SK-N-SH treated with all-trans-retinoic acid at 6 μM for 48 hours (cell line): ENCODE data around the gene HDAC4.

Source experiments
- ATAC-seq: fragments of 200-7000 bp; cut with Tn5 transposase; 3 replicates; pipeline ENCODE4 v1.9.1; 2020; ENCODE audit warnings: mild to moderate bottlenecking, moderate library complexity
- ARNTL ChIP-seq: fragments of 450-650 bp; formaldehyde crosslinking; IDR thresholded peaks from 2 replicates; pipeline ENCODE4 v1.5.0; 2020; ENCODE audit warnings: low read depth, mild to moderate bottlenecking, moderate library complexity, borderline replicate concordance
- BACH2 ChIP-seq: fragments of 250-450 bp; sonication (Bioruptor Pico); IDR thresholded peaks from 2 replicates; pipeline ENCODE4 v1.9.0; 2021; ENCODE audit warnings: mild to moderate bottlenecking, borderline replicate concordance
- CSDC2 ChIP-seq: fragments of 250-450 bp; sonication (Bioruptor Pico); IDR thresholded peaks from 2 replicates; pipeline ENCODE4 v1.5.0; 2020; ENCODE audit warnings: mild to moderate bottlenecking, moderate library complexity
- ESRRG ChIP-seq: fragments of 250-450 bp; sonication (Bioruptor Pico); IDR thresholded peaks from 2 replicates; pipeline ENCODE4 v1.6.1; 2021; ENCODE audit warnings: mild to moderate bottlenecking
- GLIS3 ChIP-seq: fragments of 250-450 bp; sonication (Bioruptor Pico); IDR thresholded peaks from 2 replicates; pipeline ENCODE4 v1.5.0; 2020; ENCODE audit warnings: mild to moderate bottlenecking, moderate library complexity
- ISL1 ChIP-seq: fragments of 250-450 bp; sonication (Bioruptor Pico); IDR thresholded peaks from 2 replicates; pipeline ENCODE4 v2.1.2; 2022; ENCODE audit warnings: mild to moderate bottlenecking, moderate library complexity
- OSR1 ChIP-seq: fragments of 250-450 bp; sonication (Bioruptor Pico); IDR thresholded peaks from 2 replicates; pipeline ENCODE4 v1.8.0; 2022; ENCODE audit warnings: moderate library complexity, mild to moderate bottlenecking, inconsistent platforms
- PPARA ChIP-seq: fragments of 250-450 bp; sonication (Bioruptor Pico); IDR thresholded peaks from 2 replicates; pipeline ENCODE4 v1.5.0; 2020; ENCODE audit warnings: mild to moderate bottlenecking, borderline replicate concordance
- RARB ChIP-seq: fragments of 250-450 bp; sonication (Bioruptor Pico); IDR thresholded peaks from 2 replicates; pipeline ENCODE4 v1.8.0; 2021; ENCODE audit warnings: mild to moderate bottlenecking, moderate library complexity
- SNAI2 ChIP-seq: fragments of 250-450 bp; sonication (Bioruptor Pico); IDR thresholded peaks from 2 replicates; pipeline ENCODE4 v1.5.0; 2020; ENCODE audit warnings: mild to moderate bottlenecking, moderate library complexity
- TCF4 ChIP-seq: fragments of 250-450 bp; sonication (Bioruptor Pico); IDR thresholded peaks from 2 replicates; pipeline ENCODE4 v1.8.0; 2021; ENCODE audit warnings: mild to moderate bottlenecking, moderate library complexity, borderline replicate concordance
- TOX ChIP-seq: fragments of 250-450 bp; sonication (Bioruptor Pico); IDR thresholded peaks from 2 replicates; pipeline ENCODE4 v1.8.0; 2021; ENCODE audit warnings: mild to moderate bottlenecking, moderate library complexity, borderline replicate concordance
- ZFP3 ChIP-seq: fragments of 250-450 bp; sonication (Bioruptor Pico); IDR thresholded peaks from 2 replicates; pipeline ENCODE4 v1.5.0; 2020; ENCODE audit warnings: mild to moderate bottlenecking, moderate library complexity
- ZFP30 ChIP-seq: fragments of 450-650 bp; formaldehyde crosslinking; IDR thresholded peaks from 2 replicates; pipeline ENCODE4 v1.5.0; 2022; ENCODE audit warnings: mild to moderate bottlenecking, moderate library complexity
- ZNF565 ChIP-seq: fragments of 450-650 bp; formaldehyde crosslinking; conservative IDR thresholded peaks from 2 replicates; pipeline ENCODE4 v1.5.0; 2020; ENCODE audit warnings: low read depth, mild to moderate bottlenecking, moderate library complexity
- ZNF70 ChIP-seq: fragments of 450-650 bp; formaldehyde crosslinking; IDR thresholded peaks from 2 replicates; pipeline ENCODE4 v1.5.0; 2020; ENCODE audit warnings: mild to moderate bottlenecking, moderate library complexity
- ZNF8 ChIP-seq: fragments of 450-650 bp; formaldehyde crosslinking; IDR thresholded peaks from 2 replicates; pipeline ENCODE4 v1.5.0; 2020; ENCODE audit warnings: mild to moderate bottlenecking, moderate library complexity
- TF ChIP-seq, protein P1 (sequence below): fragments of 250-450 bp; sonication (Bioruptor Pico); IDR thresholded peaks from 2 replicates; pipeline ENCODE4 v1.8.0; 2021; ENCODE audit warnings: low read depth, mild to moderate bottlenecking, moderate library complexity, borderline replicate concordance
- TF ChIP-seq, protein P2 (sequence below): fragments of 250-450 bp; sonication (Bioruptor Pico); IDR thresholded peaks from 2 replicates; pipeline ENCODE4 v1.5.1; 2021; ENCODE audit warnings: mild to moderate bottlenecking, moderate library complexity
- TF ChIP-seq, protein P3 (sequence below): fragments of 250-450 bp; sonication (Bioruptor Pico); IDR thresholded peaks from 2 replicates; pipeline ENCODE4 v1.8.0; 2020; ENCODE audit warnings: mild to moderate bottlenecking, moderate library complexity, borderline replicate concordance
- TF ChIP-seq, protein P4 (sequence below): fragments of 250-450 bp; sonication (Bioruptor Pico); IDR thresholded peaks from 2 replicates; pipeline ENCODE4 v1.5.0; 2020; ENCODE audit warnings: mild to moderate bottlenecking, moderate library complexity
- TF ChIP-seq, protein P5 (sequence below): fragments of 250-450 bp; sonication (Bioruptor Pico); IDR thresholded peaks from 2 replicates; pipeline ENCODE4 v1.5.1; 2020; ENCODE audit warnings: low read depth, mild to moderate bottlenecking, moderate library complexity

The HDAC4 gene

DNA sequence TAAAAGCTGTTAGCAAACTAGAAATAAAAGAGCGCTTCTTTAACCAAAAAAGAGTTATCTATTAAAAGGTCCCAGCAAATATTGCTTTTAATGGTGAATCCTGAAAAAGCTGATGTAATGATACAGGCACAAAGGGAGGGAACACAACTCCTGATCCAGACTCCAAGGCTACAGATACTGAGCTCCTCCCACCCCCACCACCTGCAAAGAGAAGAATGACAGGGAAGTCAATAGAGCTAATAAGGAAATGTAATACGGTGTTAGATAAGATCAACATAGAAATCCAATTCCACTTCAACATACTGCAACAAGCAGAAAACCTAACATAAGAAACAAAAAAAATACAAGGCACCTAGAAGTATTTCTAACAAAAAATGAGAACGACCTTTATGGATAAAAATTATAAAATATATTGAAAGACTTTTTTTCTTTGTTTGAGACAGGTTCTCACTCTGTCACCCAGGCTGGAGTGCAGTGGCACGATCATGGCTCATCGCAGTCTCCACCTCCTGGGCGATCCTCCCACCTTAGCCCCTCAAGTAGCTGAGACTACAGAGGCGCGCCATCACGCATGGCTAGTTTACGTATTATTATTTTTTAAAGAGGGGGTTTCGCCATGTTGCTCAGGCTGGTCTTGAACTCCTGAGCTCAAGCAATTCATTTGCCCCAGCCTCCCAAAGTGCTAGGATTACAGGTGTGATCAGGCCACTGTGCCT lies 192.2 kb downstream of the HDAC4 start:
- no peak for ATAC-seq
- TF ChIP-seq ZFP3 (CRISPR knock-in tag): no peak
- no peak for TF ChIP-seq ISL1 (CRISPR knock-in tag)
- TF ChIP-seq TCF4: no peak
- no peak for TF ChIP-seq SNAI2
- no peak for TF ChIP-seq GLIS3
- TF ChIP-seq, protein P1, sequence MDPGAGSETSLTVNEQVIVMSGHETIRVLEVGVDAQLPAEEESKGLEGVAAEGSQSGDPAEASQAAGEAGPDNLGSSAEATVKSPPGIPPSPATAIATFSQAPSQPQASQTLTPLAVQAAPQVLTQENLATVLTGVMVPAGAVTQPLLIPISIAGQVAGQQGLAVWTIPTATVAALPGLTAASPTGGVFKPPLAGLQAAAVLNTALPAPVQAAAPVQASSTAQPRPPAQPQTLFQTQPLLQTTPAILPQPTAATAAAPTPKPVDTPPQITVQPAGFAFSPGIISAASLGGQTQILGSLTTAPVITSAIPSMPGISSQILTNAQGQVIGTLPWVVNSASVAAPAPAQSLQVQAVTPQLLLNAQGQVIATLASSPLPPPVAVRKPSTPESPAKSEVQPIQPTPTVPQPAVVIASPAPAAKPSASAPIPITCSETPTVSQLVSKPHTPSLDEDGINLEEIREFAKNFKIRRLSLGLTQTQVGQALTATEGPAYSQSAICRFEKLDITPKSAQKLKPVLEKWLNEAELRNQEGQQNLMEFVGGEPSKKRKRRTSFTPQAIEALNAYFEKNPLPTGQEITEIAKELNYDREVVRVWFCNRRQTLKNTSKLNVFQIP (CRISPR knock-in tag): no peak
- no peak for TF ChIP-seq ZNF70 (CRISPR knock-in tag)
- TF ChIP-seq, protein P2, sequence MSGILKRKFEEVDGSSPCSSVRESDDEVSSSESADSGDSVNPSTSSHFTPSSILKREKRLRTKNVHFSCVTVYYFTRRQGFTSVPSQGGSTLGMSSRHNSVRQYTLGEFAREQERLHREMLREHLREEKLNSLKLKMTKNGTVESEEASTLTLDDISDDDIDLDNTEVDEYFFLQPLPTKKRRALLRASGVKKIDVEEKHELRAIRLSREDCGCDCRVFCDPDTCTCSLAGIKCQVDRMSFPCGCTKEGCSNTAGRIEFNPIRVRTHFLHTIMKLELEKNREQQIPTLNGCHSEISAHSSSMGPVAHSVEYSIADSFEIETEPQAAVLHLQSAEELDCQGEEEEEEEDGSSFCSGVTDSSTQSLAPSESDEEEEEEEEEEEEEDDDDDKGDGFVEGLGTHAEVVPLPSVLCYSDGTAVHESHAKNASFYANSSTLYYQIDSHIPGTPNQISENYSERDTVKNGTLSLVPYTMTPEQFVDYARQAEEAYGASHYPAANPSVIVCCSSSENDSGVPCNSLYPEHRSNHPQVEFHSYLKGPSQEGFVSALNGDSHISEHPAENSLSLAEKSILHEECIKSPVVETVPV: no peak
- no peak for TF ChIP-seq ZNF8 (CRISPR knock-in tag)
- no peak for TF ChIP-seq CSDC2 (CRISPR knock-in tag)
- TF ChIP-seq ZFP30: no peak
- no peak for TF ChIP-seq PPARA (CRISPR knock-in tag)
- TF ChIP-seq ARNTL (CRISPR knock-in tag): no peak
- TF ChIP-seq, protein P3, sequence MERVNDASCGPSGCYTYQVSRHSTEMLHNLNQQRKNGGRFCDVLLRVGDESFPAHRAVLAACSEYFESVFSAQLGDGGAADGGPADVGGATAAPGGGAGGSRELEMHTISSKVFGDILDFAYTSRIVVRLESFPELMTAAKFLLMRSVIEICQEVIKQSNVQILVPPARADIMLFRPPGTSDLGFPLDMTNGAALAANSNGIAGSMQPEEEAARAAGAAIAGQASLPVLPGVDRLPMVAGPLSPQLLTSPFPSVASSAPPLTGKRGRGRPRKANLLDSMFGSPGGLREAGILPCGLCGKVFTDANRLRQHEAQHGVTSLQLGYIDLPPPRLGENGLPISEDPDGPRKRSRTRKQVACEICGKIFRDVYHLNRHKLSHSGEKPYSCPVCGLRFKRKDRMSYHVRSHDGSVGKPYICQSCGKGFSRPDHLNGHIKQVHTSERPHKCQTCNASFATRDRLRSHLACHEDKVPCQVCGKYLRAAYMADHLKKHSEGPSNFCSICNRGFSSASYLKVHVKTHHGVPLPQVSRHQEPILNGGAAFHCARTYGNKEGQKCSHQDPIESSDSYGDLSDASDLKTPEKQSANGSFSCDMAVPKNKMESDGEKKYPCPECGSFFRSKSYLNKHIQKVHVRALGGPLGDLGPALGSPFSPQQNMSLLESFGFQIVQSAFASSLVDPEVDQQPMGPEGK (CRISPR knock-in tag): no peak
- TF ChIP-seq ZNF565: no peak
- no peak for TF ChIP-seq RARB (CRISPR knock-in tag)
- no peak for TF ChIP-seq ESRRG (CRISPR knock-in tag)

DNA sequence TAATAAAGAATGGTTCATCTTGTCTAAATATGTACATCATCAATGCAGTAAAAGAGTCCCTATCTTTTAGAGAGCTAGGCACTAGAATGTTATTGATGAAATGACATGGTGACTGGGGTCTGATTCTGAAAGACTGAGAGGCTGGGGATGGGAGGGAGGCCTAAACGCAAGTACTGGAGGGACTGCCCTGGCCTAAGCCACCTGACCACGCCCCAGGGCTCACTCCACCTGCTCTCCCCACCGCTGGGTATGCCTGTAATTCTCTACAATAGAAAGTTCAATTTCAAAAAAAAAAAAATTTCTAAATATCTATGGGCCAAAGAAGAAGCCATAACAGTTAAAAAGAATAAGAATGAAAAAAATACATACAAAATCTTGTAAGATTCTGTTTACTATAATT lies 194.0 kb downstream of the HDAC4 start:
- TF ChIP-seq TCF4 (no peak), BACH2 (CRISPR knock-in tag) (no peak), ARNTL (CRISPR knock-in tag) (no peak), ZFP3 (CRISPR knock-in tag) (no peak), ESRRG (CRISPR knock-in tag) (no peak), ISL1 (CRISPR knock-in tag) (no peak), RARB (CRISPR knock-in tag) (no peak), TOX (CRISPR knock-in tag) (no peak), ZNF70 (CRISPR knock-in tag) (no peak), CSDC2 (CRISPR knock-in tag) (no peak), OSR1 (no peak)
- TF ChIP-seq, protein P3 (CRISPR knock-in tag): no peak
- TF ChIP-seq, all 23 proteins: peak for 0
- ATAC-seq: no peak

DNA sequence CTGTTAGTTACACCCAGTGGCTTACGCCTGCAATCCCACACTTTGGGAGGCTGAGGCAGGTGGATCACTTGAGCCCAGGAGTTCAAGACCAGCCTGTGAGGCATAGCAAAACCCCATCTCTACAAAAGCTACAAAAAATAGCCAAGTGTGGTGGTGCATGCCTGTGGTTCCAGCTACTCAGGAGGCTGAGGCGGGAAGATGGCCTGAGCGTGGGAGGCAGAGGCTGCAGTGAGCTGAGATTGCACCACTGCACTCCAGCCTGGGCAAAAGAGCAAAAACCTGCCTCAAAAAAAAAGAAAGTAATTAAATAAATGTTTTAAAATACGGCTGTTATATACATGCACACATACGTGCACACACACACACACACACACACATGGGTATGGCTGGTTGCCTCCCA lies 194.8 kb downstream of the HDAC4 start:
- ATAC-seq: no peak
- TF ChIP-seq GLIS3: no peak
- no peak for TF ChIP-seq ESRRG (CRISPR knock-in tag)
- TF ChIP-seq, protein P3 (CRISPR knock-in tag): no peak
- no peak for TF ChIP-seq ZFP3 (CRISPR knock-in tag)
- no peak for TF ChIP-seq RARB (CRISPR knock-in tag)
- TF ChIP-seq, protein P4, sequence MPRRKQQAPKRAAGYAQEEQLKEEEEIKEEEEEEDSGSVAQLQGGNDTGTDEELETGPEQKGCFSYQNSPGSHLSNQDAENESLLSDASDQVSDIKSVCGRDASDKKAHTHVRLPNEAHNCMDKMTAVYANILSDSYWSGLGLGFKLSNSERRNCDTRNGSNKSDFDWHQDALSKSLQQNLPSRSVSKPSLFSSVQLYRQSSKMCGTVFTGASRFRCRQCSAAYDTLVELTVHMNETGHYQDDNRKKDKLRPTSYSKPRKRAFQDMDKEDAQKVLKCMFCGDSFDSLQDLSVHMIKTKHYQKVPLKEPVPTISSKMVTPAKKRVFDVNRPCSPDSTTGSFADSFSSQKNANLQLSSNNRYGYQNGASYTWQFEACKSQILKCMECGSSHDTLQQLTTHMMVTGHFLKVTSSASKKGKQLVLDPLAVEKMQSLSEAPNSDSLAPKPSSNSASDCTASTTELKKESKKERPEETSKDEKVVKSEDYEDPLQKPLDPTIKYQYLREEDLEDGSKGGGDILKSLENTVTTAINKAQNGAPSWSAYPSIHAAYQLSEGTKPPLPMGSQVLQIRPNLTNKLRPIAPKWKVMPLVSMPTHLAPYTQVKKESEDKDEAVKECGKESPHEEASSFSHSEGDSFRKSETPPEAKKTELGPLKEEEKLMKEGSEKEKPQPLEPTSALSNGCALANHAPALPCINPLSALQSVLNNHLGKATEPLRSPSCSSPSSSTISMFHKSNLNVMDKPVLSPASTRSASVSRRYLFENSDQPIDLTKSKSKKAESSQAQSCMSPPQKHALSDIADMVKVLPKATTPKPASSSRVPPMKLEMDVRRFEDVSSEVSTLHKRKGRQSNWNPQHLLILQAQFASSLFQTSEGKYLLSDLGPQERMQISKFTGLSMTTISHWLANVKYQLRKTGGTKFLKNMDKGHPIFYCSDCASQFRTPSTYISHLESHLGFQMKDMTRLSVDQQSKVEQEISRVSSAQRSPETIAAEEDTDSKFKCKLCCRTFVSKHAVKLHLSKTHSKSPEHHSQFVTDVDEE: no peak
- no peak for TF ChIP-seq ZNF565
- TF ChIP-seq TOX (CRISPR knock-in tag): no peak
- no peak for TF ChIP-seq TCF4
- TF ChIP-seq BACH2 (CRISPR knock-in tag): no peak
- no peak for TF ChIP-seq ISL1 (CRISPR knock-in tag)
- TF ChIP-seq ARNTL (CRISPR knock-in tag): no peak
- TF ChIP-seq ZNF70 (CRISPR knock-in tag): no peak
- no peak for TF ChIP-seq SNAI2
- TF ChIP-seq, protein P5, sequence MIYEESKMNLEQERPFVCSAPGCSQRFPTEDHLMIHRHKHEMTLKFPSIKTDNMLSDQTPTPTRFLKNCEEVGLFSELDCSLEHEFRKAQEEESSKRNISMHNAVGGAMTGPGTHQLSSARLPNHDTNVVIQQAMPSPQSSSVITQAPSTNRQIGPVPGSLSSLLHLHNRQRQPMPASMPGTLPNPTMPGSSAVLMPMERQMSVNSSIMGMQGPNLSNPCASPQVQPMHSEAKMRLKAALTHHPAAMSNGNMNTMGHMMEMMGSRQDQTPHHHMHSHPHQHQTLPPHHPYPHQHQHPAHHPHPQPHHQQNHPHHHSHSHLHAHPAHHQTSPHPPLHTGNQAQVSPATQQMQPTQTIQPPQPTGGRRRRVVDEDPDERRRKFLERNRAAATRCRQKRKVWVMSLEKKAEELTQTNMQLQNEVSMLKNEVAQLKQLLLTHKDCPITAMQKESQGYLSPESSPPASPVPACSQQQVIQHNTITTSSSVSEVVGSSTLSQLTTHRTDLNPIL (CRISPR knock-in tag): no peak
